Type B pancreatic cell (in vitro differentiated cells): ENCODE data around the gene FALEC. TPM values are rescaled to one million over a fixed set of nuclear protein-coding genes. Genes with fewer than 3 reads are reported as not detected.

ENCODE experiments used
- DNase-seq: peaks from one replicate; pipeline ENCODE4 v3.0.0; 2021; ENCODE audit warnings: mixed read lengths; ENCODE audit not compliant: unreplicated experiment; ENCODE audit errors: extremely low spot score
- H3K27ac Mint-ChIP-seq: 2 replicates; pipeline ENCODE4 v1.8.0; 2021; ENCODE audit warnings: mild to moderate bottlenecking, mixed read lengths
- H3K27me3 Mint-ChIP-seq: 2 replicates; pipeline ENCODE4 v1.8.0; 2021; ENCODE audit warnings: mixed read lengths
- H3K36me3 Mint-ChIP-seq: 2 replicates; pipeline ENCODE4 v1.8.0; 2021; ENCODE audit warnings: mixed read lengths
- H3K4me1 Mint-ChIP-seq: one replicate; pipeline ENCODE4 v1.8.0; 2021; ENCODE audit warnings: mixed read lengths; ENCODE audit not compliant: unreplicated experiment
- H3K4me3 Mint-ChIP-seq: 2 replicates; pipeline ENCODE4 v1.8.0; 2021; ENCODE audit warnings: mild to moderate bottlenecking, mixed read lengths
- H3K9me3 Mint-ChIP-seq: 2 replicates; pipeline ENCODE4 v1.8.0; 2021; ENCODE audit warnings: mixed read lengths
- total RNA-seq: library from RNA; stranded (reverse); gene quantifications from 2 replicates; pipeline ENCODE4 v1.2.1, GENCODE V29; 2021; ENCODE audit warnings: low replicate concordance
- TF ChIP-seq, protein P1 (sequence below): fragments of 200-600 bp; sonication (generic); conservative IDR thresholded peaks from 2 replicates; pipeline ENCODE4 v1.5.0; 2021; ENCODE audit warnings: antibody characterized with exemption, mild to moderate bottlenecking

Gene FALEC
- total RNA-seq, 1 donor from 2014 or later = 0.80 TPM

DNA sequence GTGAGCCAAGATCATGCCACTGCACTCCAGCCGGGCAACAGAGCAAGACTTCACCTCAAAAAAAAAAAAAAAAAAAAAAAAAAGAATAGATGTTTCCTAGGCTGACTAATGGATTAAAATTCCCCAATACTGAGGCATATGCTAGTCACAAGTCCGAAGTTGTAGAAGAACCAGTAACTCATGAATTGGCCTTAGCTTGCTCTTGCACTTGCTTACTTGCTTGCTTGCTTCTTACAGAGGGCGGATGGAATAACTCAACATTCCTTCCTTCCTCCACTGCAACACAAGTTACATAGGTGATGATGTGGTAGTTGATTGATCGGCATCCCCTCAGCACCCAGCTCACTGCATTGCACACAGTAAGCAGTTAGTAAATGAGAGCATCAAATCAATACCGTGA is 31.1 kb upstream of the FALEC start:
- H3K9me3 Mint-ChIP-seq = no peaks in the 10 kb centered on the region
- no peak for DNase-seq
- TF ChIP-seq, protein P1, sequence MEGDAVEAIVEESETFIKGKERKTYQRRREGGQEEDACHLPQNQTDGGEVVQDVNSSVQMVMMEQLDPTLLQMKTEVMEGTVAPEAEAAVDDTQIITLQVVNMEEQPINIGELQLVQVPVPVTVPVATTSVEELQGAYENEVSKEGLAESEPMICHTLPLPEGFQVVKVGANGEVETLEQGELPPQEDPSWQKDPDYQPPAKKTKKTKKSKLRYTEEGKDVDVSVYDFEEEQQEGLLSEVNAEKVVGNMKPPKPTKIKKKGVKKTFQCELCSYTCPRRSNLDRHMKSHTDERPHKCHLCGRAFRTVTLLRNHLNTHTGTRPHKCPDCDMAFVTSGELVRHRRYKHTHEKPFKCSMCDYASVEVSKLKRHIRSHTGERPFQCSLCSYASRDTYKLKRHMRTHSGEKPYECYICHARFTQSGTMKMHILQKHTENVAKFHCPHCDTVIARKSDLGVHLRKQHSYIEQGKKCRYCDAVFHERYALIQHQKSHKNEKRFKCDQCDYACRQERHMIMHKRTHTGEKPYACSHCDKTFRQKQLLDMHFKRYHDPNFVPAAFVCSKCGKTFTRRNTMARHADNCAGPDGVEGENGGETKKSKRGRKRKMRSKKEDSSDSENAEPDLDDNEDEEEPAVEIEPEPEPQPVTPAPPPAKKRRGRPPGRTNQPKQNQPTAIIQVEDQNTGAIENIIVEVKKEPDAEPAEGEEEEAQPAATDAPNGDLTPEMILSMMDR = no peak
- H3K4me1 Mint-ChIP-seq = peaks cover 20% of the 10 kb centered on the region
- H3K27ac Mint-ChIP-seq = peak overlapping the region; percentile 7
- no peaks in the 10 kb centered on the region for H3K36me3 Mint-ChIP-seq
- no peaks in the 10 kb centered on the region for H3K27me3 Mint-ChIP-seq
- no peak overlapping the region for H3K4me3 Mint-ChIP-seq

DNA sequence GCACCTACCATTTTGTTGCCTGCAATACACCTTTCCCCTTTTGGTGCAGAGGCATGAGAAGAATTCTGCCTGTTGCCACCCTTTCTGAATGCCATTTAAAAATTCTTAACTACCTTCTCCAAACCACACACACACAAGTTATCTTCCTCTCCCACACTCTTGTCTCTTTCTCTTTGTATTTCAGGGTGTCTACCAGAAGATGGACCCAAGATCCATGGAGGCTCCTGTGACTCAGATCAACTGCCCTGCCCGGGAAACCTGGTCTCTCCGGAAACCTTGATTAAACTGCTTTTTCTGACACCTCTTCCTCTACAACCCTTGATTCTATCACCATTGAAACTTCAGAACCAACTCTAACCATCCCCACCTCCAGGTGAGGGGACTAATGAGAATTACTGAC is 30.7 kb upstream of the FALEC start:
- Mint-ChIP-seq H3K9me3 (no peaks in the 10 kb centered on the region), H3K4me3 (peak overlapping the region; percentile 63), H3K4me1 (peaks cover 17% of the 10 kb centered on the region), H3K27me3 (no peaks in the 10 kb centered on the region), H3K27ac (peak overlapping the region; percentile 7), H3K36me3 (no peaks in the 10 kb centered on the region)
- DNase-seq = no peak
- TF ChIP-seq, protein P1 = no peak

DNA sequence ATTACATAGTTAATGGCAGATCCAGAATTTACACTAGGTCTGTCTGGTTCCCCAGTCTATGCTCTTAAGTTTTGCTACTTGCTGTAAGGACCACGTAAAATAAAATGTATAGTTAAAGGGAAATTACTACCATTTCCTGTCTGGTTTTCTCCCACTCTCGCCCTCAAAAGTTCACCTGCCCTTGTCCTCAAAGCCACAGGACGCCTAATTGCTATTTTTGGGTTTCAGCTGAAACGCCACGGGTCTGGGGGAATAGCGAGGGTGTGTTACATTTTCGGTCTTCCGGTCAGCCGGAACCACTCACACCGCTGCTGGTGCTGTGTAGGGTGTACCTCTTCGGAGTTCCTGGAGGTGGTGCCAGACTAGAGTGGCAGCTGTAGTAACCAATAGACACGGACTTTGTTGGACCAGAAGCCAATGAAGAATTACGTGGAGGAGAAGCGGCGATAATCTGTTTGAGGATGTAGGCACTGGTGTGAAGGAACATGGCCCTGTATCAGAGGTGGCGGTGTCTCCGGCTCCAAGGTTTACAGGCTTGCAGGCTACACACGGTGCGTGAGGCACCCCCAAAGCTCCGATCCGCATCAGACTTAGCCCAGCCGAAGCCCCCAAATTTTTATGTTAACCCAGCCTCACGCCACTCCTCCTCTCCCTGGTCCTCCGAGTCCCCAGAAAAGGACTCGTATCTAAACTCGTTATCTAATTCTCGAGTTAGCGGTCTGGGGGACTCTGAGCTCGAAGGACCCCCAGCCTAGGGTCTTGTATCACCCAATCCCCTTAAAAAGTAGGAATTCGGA is 28.4 kb upstream of the FALEC start, which contains the start of gene TARS2:
TARS2 (plus strand) TSS at position 454 of the 797 bp plus-strand sequence; CDS start at position 486, 32 bp downstream.
- DNase-seq = peak; percentile 94
- Mint-ChIP-seq H3K27ac (peak within 1 kb of the TSS; percentile 90), H3K9me3 (no peaks in the 10 kb centered on the region), H3K27me3 (no peaks in the 10 kb centered on the region), H3K4me1 (peaks cover 15% of the 10 kb centered on the region), H3K36me3 (peaks cover 8% of the 10 kb centered on the region), H3K4me3 (peak within 1 kb of the TSS; percentile 93)
- TF ChIP-seq, protein P1 = peak; percentile 46

DNA sequence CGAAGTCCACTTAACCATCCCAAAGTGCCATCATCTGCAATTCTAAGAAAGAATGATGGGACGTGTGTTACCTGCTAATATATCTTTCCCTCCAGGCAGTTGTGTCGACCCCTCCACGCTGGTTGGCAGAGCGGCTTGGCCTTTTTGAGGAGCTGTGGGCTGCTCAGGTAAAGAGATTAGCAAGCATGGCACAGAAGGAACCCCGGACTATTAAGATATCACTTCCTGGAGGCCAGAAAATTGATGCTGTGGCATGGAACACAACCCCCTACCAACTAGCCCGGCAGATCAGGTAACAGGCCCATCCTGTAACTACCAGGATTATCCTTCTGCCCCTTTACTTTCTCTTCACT is 27.8 kb upstream of the FALEC start:
- DNase-seq = no peak
- H3K4me1 Mint-ChIP-seq = peaks cover 15% of the 10 kb centered on the region
- H3K36me3 Mint-ChIP-seq = peaks cover 8% of the 10 kb centered on the region
- no peaks in the 10 kb centered on the region for H3K9me3 Mint-ChIP-seq
- H3K27ac Mint-ChIP-seq = peak overlapping the region; percentile 90
- H3K4me3 Mint-ChIP-seq = peak overlapping the region; percentile 93
- TF ChIP-seq, protein P1 = no peak
- H3K27me3 Mint-ChIP-seq = no peaks in the 10 kb centered on the region

DNA sequence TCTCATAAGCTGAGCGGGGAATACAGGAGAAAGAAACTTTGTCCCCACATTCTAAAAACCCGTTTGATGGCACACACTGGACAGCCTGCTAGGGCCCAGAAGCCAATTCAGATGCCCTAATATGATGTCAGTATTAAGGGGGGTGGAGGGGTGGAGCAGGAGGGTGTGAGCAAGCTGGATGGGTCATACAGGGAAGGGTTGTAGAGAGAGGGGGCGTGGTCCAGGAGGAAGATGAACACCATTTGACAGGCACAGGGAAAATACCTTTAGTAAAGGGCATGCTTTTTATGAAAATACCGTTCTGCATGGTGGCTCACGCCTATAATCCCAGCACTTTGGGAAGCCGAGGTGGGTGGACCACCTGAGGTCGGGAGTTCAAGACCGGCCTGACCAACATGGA is 22.4 kb upstream of the FALEC start:
- no peaks in the 10 kb centered on the region for H3K9me3 Mint-ChIP-seq
- DNase-seq = no peak
- no peak overlapping the region for H3K27ac Mint-ChIP-seq
- no peaks in the 10 kb centered on the region for H3K27me3 Mint-ChIP-seq
- H3K4me3 Mint-ChIP-seq = no peak overlapping the region
- peaks cover 22% of the 10 kb centered on the region for H3K36me3 Mint-ChIP-seq
- TF ChIP-seq, protein P1 = no peak
- peaks cover 4% of the 10 kb centered on the region for H3K4me1 Mint-ChIP-seq
